OCI-M2 (cell line): ENCODE results near the gene ITIH3.

Source experiments
- DNase-seq: peaks from one replicate; lab custom pipeline; 2025; ENCODE audit not compliant: unreplicated experiment; lab: John Stamatoyannopoulos, UW

The ITIH3 gene

GRCh38 chr3:52779011-52779836, 15.4 kb upstream of the ITIH3 start:
- DNase-seq = no peak

- DNase-seq = no peak
Observed at GRCh38 chr3:52779837-52780585, 14.6 kb upstream of the ITIH3 start.

DNA sequence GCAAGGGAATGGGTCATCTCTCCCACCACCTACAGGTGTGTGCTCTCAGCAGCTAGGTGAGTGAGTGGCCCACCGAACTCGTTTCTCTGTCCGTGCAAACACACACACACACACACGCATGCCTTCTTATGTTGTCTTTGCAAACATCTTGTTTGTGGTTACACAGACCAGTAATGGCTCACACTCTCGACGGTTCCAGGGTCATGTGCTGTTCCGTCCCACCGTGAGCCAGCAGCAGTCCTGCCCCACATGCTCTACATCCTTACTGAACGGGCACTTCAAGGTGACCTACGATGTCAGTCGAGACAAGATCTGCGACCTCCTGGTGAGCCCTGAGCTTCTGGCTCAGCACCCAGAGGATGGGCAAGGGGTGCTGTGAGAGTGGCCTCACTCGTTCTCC, 12.9 kb upstream of the ITIH3 start:
- DNase-seq = no peak

GRCh38 chr3:52782412-52783210, 12.0 kb upstream of the ITIH3 start:
- DNase-seq = no peak

DNA sequence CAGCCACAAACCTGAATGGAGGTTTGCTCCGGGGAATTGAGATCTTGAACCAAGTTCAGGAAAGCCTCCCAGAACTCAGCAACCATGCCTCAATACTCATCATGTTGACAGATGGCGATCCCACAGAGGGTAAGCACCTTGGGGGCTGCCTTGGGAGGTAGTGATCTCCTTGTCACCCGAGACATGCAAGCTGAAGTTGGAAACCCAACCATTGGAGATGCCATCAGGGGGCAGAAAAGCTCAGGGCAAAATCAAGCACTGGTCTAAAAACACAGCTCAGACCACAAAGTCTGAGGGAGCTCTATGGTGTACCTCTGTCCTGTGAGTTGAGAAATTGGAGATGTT, 11.4 kb upstream of the ITIH3 start:
- DNase-seq = no peak

DNA sequence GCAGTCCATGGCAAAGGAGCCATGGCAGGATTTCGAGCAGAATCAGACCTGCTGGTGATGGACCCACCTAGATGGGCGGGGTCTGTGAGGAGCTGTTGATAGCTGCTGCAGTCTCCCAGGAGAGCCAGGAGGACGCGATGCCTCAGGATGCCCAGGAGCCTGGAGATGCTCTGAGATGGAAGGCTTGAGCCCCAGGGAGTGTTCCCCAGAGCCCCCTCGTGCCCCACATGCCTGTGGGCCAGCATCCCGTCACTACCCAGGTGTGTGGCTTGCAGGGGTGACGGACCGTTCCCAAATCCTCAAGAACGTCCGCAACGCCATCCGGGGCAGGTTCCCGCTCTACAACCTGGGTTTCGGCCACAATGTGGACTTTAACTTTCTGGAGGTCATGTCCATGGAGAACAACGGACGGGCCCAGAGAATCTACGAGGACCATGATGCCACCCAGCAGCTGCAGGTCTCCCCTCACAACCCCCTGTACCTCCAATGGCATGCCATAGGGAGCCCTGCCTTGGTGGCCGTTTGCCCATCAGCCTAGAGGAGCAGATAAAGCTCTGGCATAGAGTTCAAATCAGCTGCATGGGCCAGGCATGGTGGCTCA, 10.5 kb upstream of the ITIH3 start:
- no peak for DNase-seq

DNA sequence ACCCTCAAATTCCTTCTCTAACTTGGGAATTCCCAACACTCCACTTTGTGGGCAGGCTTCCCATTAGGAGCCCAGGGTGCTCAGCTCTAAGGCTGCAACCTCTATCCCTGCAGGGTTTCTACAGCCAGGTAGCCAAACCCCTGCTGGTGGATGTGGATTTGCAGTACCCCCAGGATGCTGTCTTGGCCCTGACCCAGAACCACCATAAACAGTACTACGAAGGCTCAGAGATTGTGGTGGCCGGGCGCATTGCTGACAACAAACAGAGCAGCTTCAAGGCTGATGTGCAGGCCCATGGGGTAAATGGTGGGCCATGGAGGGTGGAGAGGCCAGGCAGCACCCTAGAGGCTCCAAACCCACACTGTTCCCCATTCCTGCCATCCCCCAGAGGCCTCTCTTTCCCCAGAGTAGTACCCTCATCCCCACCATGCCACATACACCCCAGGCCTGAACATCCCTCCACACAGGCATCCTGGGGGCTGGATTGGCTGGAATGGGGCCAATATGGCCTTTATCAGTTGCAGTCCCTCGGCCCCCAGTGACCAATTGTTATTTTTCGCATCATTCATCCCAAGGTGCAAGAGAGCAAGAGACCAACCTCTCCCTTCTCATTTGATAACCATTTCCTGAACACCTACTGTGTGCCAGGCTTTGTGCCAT, 9.5 kb upstream of the ITIH3 start:
- no peak for DNase-seq

DNA sequence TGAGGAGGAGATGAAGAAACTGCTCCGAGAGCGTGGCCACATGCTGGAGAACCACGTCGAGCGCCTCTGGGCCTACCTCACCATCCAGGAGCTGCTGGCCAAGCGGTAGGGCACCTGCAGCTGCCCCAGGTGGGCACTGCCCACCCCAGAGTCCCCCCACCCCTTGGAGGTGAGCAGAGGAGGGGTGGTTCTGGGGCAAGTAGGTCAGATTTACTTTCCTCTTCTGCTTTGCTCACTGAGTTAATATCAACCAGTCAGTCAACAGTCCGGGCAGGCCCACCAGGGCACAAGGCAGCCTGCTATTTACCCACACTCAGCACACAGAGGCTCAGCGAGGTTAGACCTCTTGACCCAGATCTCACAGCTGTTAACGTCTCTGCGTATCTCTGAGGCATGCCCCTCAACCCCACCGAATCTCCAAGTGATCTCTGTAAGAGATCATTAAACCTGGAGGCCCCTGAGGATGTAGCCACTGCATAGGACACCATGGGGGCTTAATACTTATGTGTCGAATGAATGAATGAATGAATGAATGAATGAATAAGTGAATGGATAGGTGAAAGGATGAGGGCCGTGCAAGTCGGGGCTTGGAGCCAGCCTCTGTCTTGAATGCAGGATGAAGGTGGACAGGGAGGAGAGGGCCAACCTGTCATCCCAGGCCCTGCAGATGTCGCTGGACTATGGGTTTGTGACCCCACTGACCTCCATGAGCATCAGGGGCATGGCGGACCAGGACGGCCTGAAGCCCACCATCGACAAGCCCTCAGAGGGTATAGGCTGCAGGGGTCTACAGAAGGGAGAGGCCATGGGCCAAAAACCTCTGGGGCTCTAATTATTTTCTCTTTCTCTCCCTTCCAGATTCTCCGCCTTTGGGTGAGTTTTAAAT, 8.0 kb upstream of the ITIH3 start:
- DNase-seq = no peak

GRCh38 chr3:52787246-52787645, 7.3 kb upstream of the ITIH3 start:
- DNase-seq = no peak

DNA sequence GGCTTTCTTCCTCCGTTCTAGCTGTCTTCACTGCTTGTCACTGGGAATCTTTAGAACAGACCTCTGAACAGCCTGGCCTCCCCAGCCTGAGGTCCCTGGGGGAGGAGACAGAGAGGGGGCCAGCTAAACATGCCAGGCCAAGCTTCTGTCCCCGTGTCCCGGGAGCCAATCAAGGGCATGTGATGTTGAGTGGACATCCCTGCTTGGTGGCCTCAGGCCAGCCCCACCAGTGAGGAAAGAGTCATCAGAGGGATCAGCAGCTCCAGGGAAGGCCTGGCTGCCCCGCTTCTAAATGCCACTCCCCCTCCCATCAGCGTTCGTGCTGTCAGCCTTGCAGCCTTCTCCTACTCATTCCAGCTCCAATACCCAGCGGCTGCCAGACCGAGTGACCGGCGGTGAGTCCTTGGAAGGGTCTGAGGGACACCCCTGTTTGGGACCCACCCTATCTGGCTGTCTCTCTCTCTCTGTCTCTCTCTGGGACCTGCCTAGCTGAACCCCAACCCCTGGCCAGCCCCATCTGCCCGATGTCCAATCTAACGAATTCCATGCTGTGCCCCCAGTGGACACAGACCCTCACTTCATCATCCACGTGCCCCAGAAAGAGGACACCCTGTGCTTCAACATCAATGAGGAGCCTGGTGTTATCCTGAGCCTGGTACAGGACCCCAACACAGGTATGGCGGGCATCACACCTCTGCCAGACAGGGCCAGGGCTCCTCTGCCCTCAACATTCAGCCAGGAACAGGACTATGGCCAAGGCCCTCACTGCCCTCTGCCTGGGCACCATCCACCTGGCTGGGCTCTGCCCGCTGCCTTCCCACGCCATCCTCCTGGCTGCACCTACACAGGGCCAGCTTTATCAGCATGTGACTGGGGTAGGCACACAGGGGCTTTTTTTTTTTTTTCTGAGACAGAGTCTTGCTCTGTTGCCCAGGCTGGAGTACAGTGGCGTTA, 6.6 kb upstream of the ITIH3 start:
- DNase-seq = no peak

- no peak for DNase-seq
Observed at GRCh38 chr3:52788890-52789745, 5.5 kb upstream of the ITIH3 start.

GRCh38 chr3:52789746-52790040, 4.9 kb upstream of the ITIH3 start:
- DNase-seq = no peak

DNA sequence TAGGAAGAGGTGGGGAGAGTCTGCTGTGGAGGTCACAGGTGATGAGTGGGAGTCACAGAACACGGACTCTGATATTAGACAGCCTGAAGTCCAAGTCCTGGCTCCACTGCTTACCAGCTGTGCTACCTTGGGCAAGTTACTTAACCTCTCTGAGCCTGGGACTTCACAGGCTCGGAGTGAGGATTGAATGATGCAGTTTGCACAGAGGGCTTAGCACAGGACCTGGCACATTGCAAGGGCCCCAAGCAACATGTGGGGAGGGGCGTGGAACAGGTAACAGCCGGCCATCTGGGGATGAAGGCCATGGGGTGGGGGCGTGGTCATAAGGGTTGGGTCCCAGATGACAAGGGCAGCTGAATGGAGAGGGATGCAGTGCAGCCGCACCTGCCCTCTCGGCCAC, 4.3 kb upstream of the ITIH3 start:
- DNase-seq = no peak

DNA sequence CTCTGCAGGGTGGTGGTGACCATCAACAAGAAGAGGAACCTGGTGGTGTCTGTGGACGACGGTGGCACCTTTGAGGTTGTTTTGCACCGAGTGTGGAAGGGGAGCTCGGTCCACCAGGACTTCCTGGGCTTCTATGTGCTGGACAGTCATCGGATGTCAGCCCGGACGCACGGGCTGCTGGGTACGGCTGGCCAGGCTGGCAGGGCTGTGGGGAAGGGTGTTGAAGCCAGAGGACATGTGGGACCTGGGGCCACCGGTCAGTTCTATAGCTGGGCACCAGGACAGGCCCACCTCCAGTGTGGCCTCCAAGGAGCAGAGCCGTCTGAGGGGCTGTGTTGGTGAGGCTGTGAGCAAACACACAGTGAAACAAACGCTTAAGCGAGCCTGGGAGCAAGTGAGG, 3.9 kb upstream of the ITIH3 start:
- DNase-seq = no peak

DNA sequence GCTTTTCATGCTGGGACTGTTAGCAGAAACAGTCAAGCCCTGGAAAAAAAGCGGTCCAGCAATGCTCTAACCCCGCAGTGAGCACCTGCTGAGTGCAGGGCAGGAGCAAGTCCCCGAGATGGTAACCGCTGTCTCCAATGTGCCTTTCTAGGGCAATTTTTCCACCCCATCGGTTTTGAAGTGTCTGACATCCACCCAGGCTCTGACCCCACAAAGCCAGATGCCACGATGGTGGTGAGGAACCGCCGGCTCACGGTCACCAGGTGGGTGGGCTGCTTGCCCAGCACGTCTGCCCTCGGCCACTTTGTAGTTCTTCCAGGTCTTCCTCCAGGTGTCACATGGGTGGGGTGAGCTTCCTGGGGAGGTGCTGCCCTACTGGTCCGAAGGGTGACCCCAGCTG, 3.2 kb upstream of the ITIH3 start:
- no peak for DNase-seq

- DNase-seq = no peak
Observed at GRCh38 chr3:52791928-52792327, 2.7 kb upstream of the ITIH3 start.

DNA sequence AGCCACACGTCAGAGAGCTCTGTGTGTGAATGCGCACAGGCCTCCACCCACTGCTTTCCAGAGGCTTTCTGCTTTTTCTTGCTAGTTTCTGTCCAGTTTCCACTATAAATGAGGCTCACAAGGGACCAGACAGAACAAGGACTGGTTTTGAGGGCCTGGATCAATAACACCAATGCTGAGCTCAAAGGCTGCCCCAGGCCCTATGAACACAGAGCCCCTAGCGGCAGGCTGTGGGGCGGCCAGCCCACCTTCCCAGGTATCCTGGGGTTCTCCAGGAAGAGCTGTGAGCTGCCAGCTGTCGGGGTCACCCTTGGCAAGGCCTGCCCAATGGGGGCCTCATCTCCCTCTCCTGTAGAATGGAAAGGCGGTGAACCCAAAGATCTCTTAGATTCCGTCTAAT, 2.2 kb upstream of the ITIH3 start:
- DNase-seq = no peak
